HG02759 (cell line): ENCODE results near the gene MESP1.
"Not testable (repeated sequence)": the region's sequence is repeated elsewhere in the genome, so short reads cannot be mapped to it uniquely, and the experiment has no call there.

Experiments used
- ATAC-seq: cut with Tn5 transposase; IDR thresholded peaks from one replicate; pipeline ENCODE4 v1.9.1; 2021; ENCODE audit warnings: mild to moderate bottlenecking, moderate library complexity; ENCODE audit not compliant: unreplicated experiment

The MESP1 gene

GRCh38 chr15:89750560-89751542 is at the start of gene MESP1:
Gene MESP1 (minus strand): TSS chr15:89751249. CDS start chr15:89751231, 18 bp downstream.
- peak; percentile 91 for ATAC-seq

- ATAC-seq = no peak
Observed at GRCh38 chr15:89799918-89800498, 49.0 kb upstream of the MESP1 start.

- no peak for ATAC-seq
Observed at GRCh38 chr15:89799011-89799911, 48.2 kb upstream of the MESP1 start.

- no peak for ATAC-seq
Observed at GRCh38 chr15:89797678-89798201, 46.7 kb upstream of the MESP1 start.

GRCh38 chr15:89795996-89796395 is 44.9 kb upstream of the MESP1 start:
- no peak for ATAC-seq

- no peak for ATAC-seq
Observed at GRCh38 chr15:89794627-89795241, 43.7 kb upstream of the MESP1 start.

- no peak for ATAC-seq
Observed at GRCh38 chr15:89792106-89792805, 41.2 kb upstream of the MESP1 start.

GRCh38 chr15:89790661-89791060 is 39.6 kb upstream of the MESP1 start:
- ATAC-seq = no peak

GRCh38 chr15:89790206-89790605 is 39.2 kb upstream of the MESP1 start:
- no peak for ATAC-seq

- ATAC-seq = not testable (repeated sequence)
Observed at GRCh38 chr15:89788585-89788984, 37.5 kb upstream of the MESP1 start.

- ATAC-seq = no peak
Observed at GRCh38 chr15:89787944-89788343, 36.9 kb upstream of the MESP1 start.

- no peak for ATAC-seq
Observed at GRCh38 chr15:89785774-89786140, 34.7 kb upstream of the MESP1 start.

- no peak for ATAC-seq
Observed at GRCh38 chr15:89785064-89785773, 34.2 kb upstream of the MESP1 start.

GRCh38 chr15:89784686-89784960 is 33.6 kb upstream of the MESP1 start:
- no peak for ATAC-seq

GRCh38 chr15:89783861-89784685 is 33.0 kb upstream of the MESP1 start:
- no peak for ATAC-seq

GRCh38 chr15:89783111-89783860 is 32.2 kb upstream of the MESP1 start:
- no peak for ATAC-seq

- ATAC-seq = not testable (repeated sequence)
Observed at GRCh38 chr15:89782619-89782950, 31.5 kb upstream of the MESP1 start.
